GM18909 (cell line): ENCODE results near the gene NEGR1.

Experiments
- ATAC-seq: cut with Tn5 transposase; IDR thresholded peaks from one replicate; pipeline ENCODE4 v1.9.1; 2021; ENCODE audit warnings: mild to moderate bottlenecking; ENCODE audit not compliant: unreplicated experiment, poor library complexity

NEGR1 gene

GRCh38 chr1:71350330-71350729 is 932.0 kb downstream of the NEGR1 start:
- ATAC-seq = no peak
